Tibial nerve (tissue), 4 donors: ENCODE results near the gene LRRC72. TPM values are rescaled to one million over a fixed set of nuclear protein-coding genes. Genes with fewer than 3 reads are reported as not detected.

Source experiments
- DNase-seq, 2 donors: peaks; one replicate each; pipeline ENCODE4 v3.0.0-alpha.2; 2019; ENCODE audit warnings: low spot score in 2 of 2
- H3K27ac ChIP-seq, 4 donors: fragments of 200-600 bp; sonication (generic) in 3 of 4; one replicate each; pipeline ENCODE4 v1.5.1; 2017 to 2019; ENCODE audit warnings: mild to moderate bottlenecking in 1 of 4
- H3K27me3 ChIP-seq, 2 donors: fragments of 200-600 bp; sonication (generic) in 1 of 2; one replicate each; pipeline versions ENCODE4 v1.5.1 to v1.6.0; 2017 to 2019
- H3K36me3 ChIP-seq, 3 donors: fragments of 200-600 bp; sonication (generic); one replicate each; pipeline ENCODE4 v1.5.1; 2018 to 2019
- H3K4me1 ChIP-seq, 4 donors: fragments of 200-600 bp; sonication (generic) in 3 of 4; one replicate each; pipeline ENCODE4 v1.5.1; 2017 to 2019
- H3K4me3 ChIP-seq, 4 donors: fragments of 200-600 bp; sonication (generic) in 3 of 4; one replicate each; pipeline ENCODE4 v1.5.1; 2017 to 2019; ENCODE audit warnings: mild to moderate bottlenecking in 1 of 4, moderate library complexity in 1 of 4
- H3K9me3 ChIP-seq, 4 donors: fragments of 200-600 bp; sonication (generic) in 3 of 4; one replicate each; pipeline ENCODE4 v1.5.1; 2017 to 2019
- CTCF ChIP-seq, 5 experiments: fragments of 200-600 bp in 3 of 5; fragments of 450-650 bp in 2 of 5; sonication (generic) in 3 of 5; IDR thresholded peaks; one replicate each; pipeline ENCODE4 v1.5.1; 2016 to 2019; ENCODE audit warnings: antibody characterized with exemption in 5 of 5, mild to moderate bottlenecking in 3 of 5, moderate library complexity in 2 of 5
- EP300 ChIP-seq, 2 donors: sonication (generic); formaldehyde crosslinking; IDR thresholded peaks; one replicate each; pipeline ENCODE4 v1.6.1; 2017; ENCODE audit warnings: antibody characterized with exemption in 2 of 2, mild to moderate bottlenecking in 1 of 2
- POLR2A ChIP-seq, 2 donors: fragments of 450-650 bp; IDR thresholded peaks; one replicate each; pipeline ENCODE4 v1.6.1; 2017; ENCODE audit warnings: antibody characterized with exemption in 2 of 2, mild to moderate bottlenecking in 2 of 2, moderate library complexity in 2 of 2
- WGBS, 2 donors: methylation state at CpG; one replicate each; pipeline ENCODE4 v1.1.5; 2018; 5-methylcytosine and 5-hydroxymethylcytosine counted together
- total RNA-seq, 4 donors: library from RNA; depleted of rRNA; stranded (reverse); fragments of >200 nt; gene quantifications; one replicate each; pipeline ENCODE4 v1.1.0, GENCODE V29; 2016

LRRC72 gene
- total RNA-seq, result not detected

- H3K9me3 ChIP-seq, result no peaks in the 10 kb centered on the region
- H3K27ac ChIP-seq, result no peak within 1 kb of the TSS
- H3K36me3 ChIP-seq, result no peaks in the 10 kb centered on the region
- no peak within 1 kb of the TSS for H3K4me3 ChIP-seq
- peaks cover 0 to 6% (median 0%) of the 10 kb centered on the region in 4 donors for H3K4me1 ChIP-seq
- TF ChIP-seq EP300 (IDR thresholded peaks at IDR 0.05) (no peak), POLR2A (IDR thresholded peaks at IDR 0.05) (no peak), CTCF (IDR thresholded peaks at IDR 0.05) (no peak)
- 97 to 98% methylated on average over 31 of the region's 31 CpGs for WGBS, 2 donors
- no peak for DNase-seq
- H3K27me3 ChIP-seq, result no peaks in the 10 kb centered on the region
Observed at GRCh38 chr7:16526742-16527540, at the start of gene LRRC72. TSS of gene LRRC72 (plus strand) at chr7:16526825. CDS start at chr7:16526953, 128 bp downstream.

- no peak overlapping the region for H3K4me3 ChIP-seq
- TF ChIP-seq EP300 (IDR thresholded peaks at IDR 0.05) (no peak), CTCF (IDR thresholded peaks at IDR 0.05) (no peak), POLR2A (IDR thresholded peaks at IDR 0.05) (no peak)
- H3K4me1 ChIP-seq, result no peaks in the 10 kb centered on the region
- no peak for DNase-seq
- H3K27me3 ChIP-seq, result no peaks in the 10 kb centered on the region
- no peak overlapping the region for H3K27ac ChIP-seq
- no peaks in the 10 kb centered on the region for H3K9me3 ChIP-seq
- no peaks in the 10 kb centered on the region for H3K36me3 ChIP-seq
- WGBS, 2 donors, result 57 to 63% methylated on average over 4 of the region's 4 CpGs
Observed at GRCh38 chr7:16479161-16479560, 47.5 kb upstream of the LRRC72 start.

GRCh38 chr7:16479591-16479990 is 47.0 kb upstream of the LRRC72 start:
- Histone ChIP-seq H3K4me3 (no peak overlapping the region), H3K9me3 (no peaks in the 10 kb centered on the region), H3K36me3 (no peaks in the 10 kb centered on the region), H3K4me1 (no peaks in the 10 kb centered on the region), H3K27me3 (no peaks in the 10 kb centered on the region), H3K27ac (no peak overlapping the region)
- TF ChIP-seq CTCF (IDR thresholded peaks at IDR 0.05), result no peak
- TF ChIP-seq EP300 (IDR thresholded peaks at IDR 0.05), result no peak
- no peak for TF ChIP-seq POLR2A (IDR thresholded peaks at IDR 0.05)
- WGBS, 2 donors, result 58 to 67% methylated on average over 7 of the region's 7 CpGs
- DNase-seq, result no peak

GRCh38 chr7:16484453-16485158 is 42.0 kb upstream of the LRRC72 start:
- DNase-seq, result no peak
- 60 to 64% methylated on average over 4 of the region's 4 CpGs for WGBS, 2 donors
- no peaks in the 10 kb centered on the region for H3K36me3 ChIP-seq
- no peak overlapping the region for H3K4me3 ChIP-seq
- TF ChIP-seq CTCF (IDR thresholded peaks at IDR 0.05) (no peak), EP300 (IDR thresholded peaks at IDR 0.05) (no peak), POLR2A (IDR thresholded peaks at IDR 0.05) (no peak)
- no peaks in the 10 kb centered on the region for H3K9me3 ChIP-seq
- no peaks in the 10 kb centered on the region for H3K27me3 ChIP-seq
- no peaks in the 10 kb centered on the region for H3K4me1 ChIP-seq
- no peak overlapping the region for H3K27ac ChIP-seq

GRCh38 chr7:16491148-16491547 is 35.5 kb upstream of the LRRC72 start:
- no peak overlapping the region for H3K4me3 ChIP-seq
- no peak for TF ChIP-seq CTCF (IDR thresholded peaks at IDR 0.05)
- no peak for TF ChIP-seq POLR2A (IDR thresholded peaks at IDR 0.05)
- no peak for TF ChIP-seq EP300 (IDR thresholded peaks at IDR 0.05)
- peak overlapping the region in 2 of 4 donors; percentile 37 to 66 for H3K27ac ChIP-seq
- H3K36me3 ChIP-seq, result no peaks in the 10 kb centered on the region
- no peaks in the 10 kb centered on the region for H3K27me3 ChIP-seq
- 40 to 43% methylated on average over 2 of the region's 2 CpGs for WGBS, 2 donors
- H3K9me3 ChIP-seq, result no peaks in the 10 kb centered on the region
- no peak for DNase-seq
- peaks cover 0 to 7% (median 2%) of the 10 kb centered on the region in 4 donors for H3K4me1 ChIP-seq
